GM12878 (cell line): ENCODE results near the gene NTSR1. TPM values are rescaled to one million over a fixed set of nuclear protein-coding genes. Genes with fewer than 3 reads are reported as not detected.

Experiments used
- ATAC-seq: fragments of 200-7000 bp; cut with Tn5 transposase; 3 replicates; pipeline ENCODE4 v1.9.1; 2020; ENCODE audit warnings: mild to moderate bottlenecking, moderate library complexity
- BruUV-seq: library from RNA; stranded (reverse); fragments of 400-500 nt; replicated peaks from 2 replicates; lab custom pipeline; 2021; lab: Mats Ljungman, UMichigan
- CTCF ChIA-PET: fragments of 300-600 bp; sonication (Branson Sonifier 250); formaldehyde crosslinking; extraction: SDS; loops from one replicate; lab custom pipeline; 2021; ENCODE audit warnings: inconsistent platforms; lab: Yijun Ruan, JAX
- POLR2A ChIA-PET: fragments of 350-600 bp; formaldehyde crosslinking; extraction: SDS; loops from one replicate; lab custom pipeline; 2021; ENCODE audit warnings: inconsistent platforms; lab: Charles Lee
- RAD21 ChIA-PET: fragments of 300-600 bp; sonication (Branson Sonifier 250); formaldehyde crosslinking; loops from one replicate; lab custom pipeline; 2023; ENCODE audit warnings: antibody characterized with exemption; ENCODE audit not compliant: unreplicated experiment; lab: Charles Lee
- SMC1A ChIA-PET: fragments of 300-600 bp; sonication (Branson Sonifier 250); formaldehyde crosslinking; loops from one replicate; lab custom pipeline; 2023; ENCODE audit not compliant: unreplicated experiment, uncharacterized antibody; lab: Charles Lee
- DNase-seq: peaks from one replicate; pipeline ENCODE4 v3.0.0-alpha.2; 2011; ENCODE audit warnings: low read depth, low spot score
- FAIRE-seq: peaks from 3 replicates; lab custom pipeline; 2011; peaks lifted over from hg19 to GRCh38; lab: Jason Lieb, UNC
- H2AFZ ChIP-seq: 2 replicates; pipeline ENCODE4 v1.6.0; 2011; ENCODE audit warnings: low read depth, low read length, control low read depth; ENCODE audit not compliant: control insufficient read depth
- H3K27ac ChIP-seq: 2 replicates; pipeline ENCODE4 v1.5.1; 2011; ENCODE audit warnings: control low read depth; ENCODE audit not compliant: control insufficient read depth, insufficient read depth
- H3K27me3 ChIP-seq, 2 experiments: replicated peaks in 1 of 2; 2 replicates each; pipeline versions ENCODE4 v1.6.0 to v1.6.1; 2011; ENCODE audit warnings: low read length in 1 of 2; ENCODE audit not compliant: control insufficient read depth in 2 of 2, insufficient read depth in 2 of 2
- H3K36me3 ChIP-seq, 2 experiments: 2 replicates each; pipeline ENCODE4 v1.5.1; 2011; ENCODE audit warnings: low read length in 1 of 2; ENCODE audit not compliant: control insufficient read depth in 2 of 2, insufficient read depth in 2 of 2
- H3K4me1 ChIP-seq: 2 replicates; pipeline ENCODE4 v1.6.1; 2011; ENCODE audit warnings: mild to moderate bottlenecking, low read length, moderate library complexity, mixed read lengths; ENCODE audit not compliant: control insufficient read depth, insufficient read depth
- H3K4me2 ChIP-seq: 2 replicates; pipeline ENCODE4 v1.6.0; 2011; ENCODE audit warnings: control low read depth; ENCODE audit not compliant: control insufficient read depth, insufficient read depth
- H3K4me3 ChIP-seq: fragments of 200-600 bp; sonication (generic); 2 replicates; pipeline ENCODE4 v1.5.1; 2016
- H3K79me2 ChIP-seq: 2 replicates; pipeline ENCODE4 v1.6.0; 2011; ENCODE audit warnings: low read length; ENCODE audit not compliant: control insufficient read depth, insufficient read depth
- H3K9ac ChIP-seq: 2 replicates; pipeline ENCODE4 v1.8.0; 2011; ENCODE audit warnings: low read length, control low read depth, mixed read lengths; ENCODE audit not compliant: control insufficient read depth, insufficient read depth
- H3K9me3 ChIP-seq: replicated peaks from 3 replicates; pipeline ENCODE4 v1.5.1; 2011; ENCODE audit warnings: mild to moderate bottlenecking, low read length; ENCODE audit not compliant: control insufficient read depth, insufficient read depth
- H4K20me1 ChIP-seq: 2 replicates; pipeline ENCODE4 v1.6.0; 2011; ENCODE audit not compliant: control insufficient read depth, insufficient read depth
- ATF7 ChIP-seq: fragments of 450-650 bp; IDR thresholded peaks from 2 replicates; pipeline ENCODE4 v1.6.1; 2016; ENCODE audit warnings: low read depth, mild to moderate bottlenecking
- CHD4 ChIP-seq: fragments of 200-600 bp; sonication (generic); IDR thresholded peaks from 2 replicates; pipeline ENCODE4 v1.6.1; 2016; ENCODE audit warnings: mild to moderate bottlenecking
- CREM ChIP-seq: IDR thresholded peaks from 2 replicates; pipeline ENCODE4 v1.6.1; 2014; ENCODE audit warnings: antibody characterized with exemption, low read depth
- DPF2 ChIP-seq: fragments of 450-650 bp; IDR thresholded peaks from 2 replicates; pipeline ENCODE4 v1.6.1; 2017; ENCODE audit warnings: mild to moderate bottlenecking
- EZH2 ChIP-seq: IDR thresholded peaks from 2 replicates; pipeline ENCODE4 v1.6.1; 2012; ENCODE audit warnings: low read depth, mild to moderate bottlenecking, control low read depth, inconsistent platforms, low read length, borderline replicate concordance; ENCODE audit not compliant: control insufficient read depth
- HCFC1 ChIP-seq: fragments of 150-350 bp; IDR thresholded peaks from 2 replicates; pipeline ENCODE4 v1.6.1; 2014; ENCODE audit warnings: low read length
- NRF1 ChIP-seq: conservative IDR thresholded peaks from 2 replicates; pipeline ENCODE4 v1.6.1; 2011; ENCODE audit warnings: mild to moderate bottlenecking, low read depth, low read length, improper control_type of control experiment
- PML ChIP-seq: IDR thresholded peaks from 2 replicates; pipeline ENCODE4 v1.6.1; 2012; ENCODE audit warnings: low read length, inconsistent platforms
- SUZ12 ChIP-seq: fragments of 200-600 bp; sonication (generic); IDR thresholded peaks from one replicate; pipeline ENCODE4 v1.6.1; 2018; ENCODE audit warnings: antibody characterized with exemption, mild to moderate bottlenecking; ENCODE audit not compliant: unreplicated experiment
- TCF3 ChIP-seq: IDR thresholded peaks from 2 replicates; pipeline ENCODE4 v1.6.1; 2012; ENCODE audit warnings: low read depth, mild to moderate bottlenecking, low read length, borderline replicate concordance; ENCODE audit not compliant: insufficient read depth
- YBX1 ChIP-seq: fragments of 450-650 bp; IDR thresholded peaks from 2 replicates; pipeline ENCODE4 v1.6.1; 2016; ENCODE audit warnings: antibody characterized with exemption
- WGBS: methylation state at CpG from one replicate; pipeline ENCODE4 v1.1.6; 2016; ENCODE audit warnings: low lambda C conversion rate; ENCODE audit not compliant: insufficient replicate concordance, insufficient coverage; ENCODE audit errors: missing lambda C conversion rate; 5-methylcytosine and 5-hydroxymethylcytosine counted together
- in situ Hi-C: fragments of 300-500 bp; cut with MboI; formaldehyde crosslinking; loops from 9 replicates; pipeline ENCODE4 v1.14.3; 2018; ENCODE audit warnings: mixed read lengths
- intact Hi-C: fragments of 100-400 bp; cut with micrococcal nuclease; formaldehyde crosslinking; loops from one replicate; pipeline ENCODE4 v1.14.2; 2022; ENCODE audit not compliant: unreplicated experiment
- polyA plus RNA-seq, 11 experiments: library from polyadenylated mRNA; depleted of rRNA in 4 of 11; unstranded in 6 of 11; stranded (reverse) in 5 of 11; fragments of >200 nt; fragmentation: Nextera tagmentation in 4 of 11; fragmentation: Illumina TruSeq in 1 of 11; extraction: Ambion mirVana in 4 of 11; extraction: Trizol in 1 of 11; gene quantifications; 1 replicate in 1 of 11; 2 replicates in 10 of 11; pipeline versions ENCODE4 v1.2.1 to v1.2.3, GENCODE V29; 2011 to 2016; ENCODE audit warnings: inconsistent platforms in 2 of 11, missing spikeins in 2 of 11, low read depth in 1 of 11
- total RNA-seq, 4 experiments: library from RNA; depleted of rRNA in 3 of 4; stranded (reverse); fragments of >200 nt in 3 of 4; fragmentation: Illumina TruSeq in 1 of 4; extraction: Trizol in 1 of 4; gene quantifications; 2 replicates each; pipeline versions ENCODE4 v1.2.1 to v1.2.3, GENCODE V29; 2013 to 2021
- TF ChIP-seq, protein P1 (sequence below): fragments of 150-350 bp; IDR thresholded peaks from 2 replicates; pipeline ENCODE4 v1.6.1; 2016; ENCODE audit warnings: low read depth, low read length
- TF ChIP-seq, protein P2 (sequence below): fragments of 450-650 bp; conservative IDR thresholded peaks from 2 replicates; pipeline ENCODE4 v1.6.1; 2017; ENCODE audit warnings: mild to moderate bottlenecking, moderate library complexity
- TF ChIP-seq, protein P3 (sequence below): IDR thresholded peaks from 2 replicates; pipeline ENCODE4 v1.6.1; 2012; ENCODE audit warnings: improper control_type of control experiment, low read depth, low read length; ENCODE audit not compliant: insufficient replicate concordance

NTSR1 gene
- total and polyA plus RNA-seq, 10 of the 15 experiments (the other 5 are each of a cell fraction or from before 2014, with no cell fraction given), result not detected

DNA sequence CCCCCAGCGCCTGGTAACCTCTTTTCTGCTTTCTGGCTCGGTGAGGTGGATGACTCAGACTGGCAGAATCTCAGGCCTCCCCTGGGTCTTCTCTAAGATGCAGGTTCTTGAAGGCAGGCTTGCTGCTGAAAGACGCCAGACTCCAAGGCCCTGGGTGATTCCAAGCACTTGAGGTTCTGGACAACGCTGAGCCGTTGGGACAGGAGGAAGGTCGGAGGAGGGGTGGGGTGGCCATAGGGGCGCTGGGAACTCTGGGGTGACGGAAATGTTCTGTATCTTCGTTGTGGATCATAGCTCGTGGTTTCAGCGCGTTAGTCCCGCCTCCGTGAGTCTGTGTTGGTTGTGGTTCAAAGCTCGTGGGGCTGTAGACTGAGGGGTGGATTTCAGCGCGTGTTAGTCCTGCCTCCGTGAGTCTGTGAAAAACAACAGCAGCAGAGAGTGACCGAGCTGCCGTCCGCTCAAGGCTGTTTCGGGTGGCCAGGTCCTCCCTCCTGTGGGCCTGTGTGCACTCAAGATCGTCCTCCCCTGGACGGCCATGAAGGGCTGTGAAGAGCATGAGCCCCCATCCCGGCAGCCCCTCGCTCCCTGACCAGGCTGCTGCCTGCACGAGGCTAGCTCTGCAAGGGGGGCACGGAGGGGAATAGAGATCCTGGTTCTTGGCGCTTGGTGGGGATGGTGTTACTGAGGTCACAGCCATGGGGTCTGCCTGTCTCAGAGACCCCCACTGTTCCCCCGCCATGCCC, 7.7 kb downstream of the NTSR1 start:
- POLR2A ChIA-PET, result interaction anchor here (0.5 kb wide), 1 partner anchor 377 kb away, joined by 3 read pairs; no protein-coding TSS in a partner anchor
- no peak for TF ChIP-seq CHD4
- TF ChIP-seq SUZ12, result no peak
- TF ChIP-seq PML, result no peak
- no peak for TF ChIP-seq TCF3
- no peak for TF ChIP-seq NRF1
- TF ChIP-seq, protein P1, sequence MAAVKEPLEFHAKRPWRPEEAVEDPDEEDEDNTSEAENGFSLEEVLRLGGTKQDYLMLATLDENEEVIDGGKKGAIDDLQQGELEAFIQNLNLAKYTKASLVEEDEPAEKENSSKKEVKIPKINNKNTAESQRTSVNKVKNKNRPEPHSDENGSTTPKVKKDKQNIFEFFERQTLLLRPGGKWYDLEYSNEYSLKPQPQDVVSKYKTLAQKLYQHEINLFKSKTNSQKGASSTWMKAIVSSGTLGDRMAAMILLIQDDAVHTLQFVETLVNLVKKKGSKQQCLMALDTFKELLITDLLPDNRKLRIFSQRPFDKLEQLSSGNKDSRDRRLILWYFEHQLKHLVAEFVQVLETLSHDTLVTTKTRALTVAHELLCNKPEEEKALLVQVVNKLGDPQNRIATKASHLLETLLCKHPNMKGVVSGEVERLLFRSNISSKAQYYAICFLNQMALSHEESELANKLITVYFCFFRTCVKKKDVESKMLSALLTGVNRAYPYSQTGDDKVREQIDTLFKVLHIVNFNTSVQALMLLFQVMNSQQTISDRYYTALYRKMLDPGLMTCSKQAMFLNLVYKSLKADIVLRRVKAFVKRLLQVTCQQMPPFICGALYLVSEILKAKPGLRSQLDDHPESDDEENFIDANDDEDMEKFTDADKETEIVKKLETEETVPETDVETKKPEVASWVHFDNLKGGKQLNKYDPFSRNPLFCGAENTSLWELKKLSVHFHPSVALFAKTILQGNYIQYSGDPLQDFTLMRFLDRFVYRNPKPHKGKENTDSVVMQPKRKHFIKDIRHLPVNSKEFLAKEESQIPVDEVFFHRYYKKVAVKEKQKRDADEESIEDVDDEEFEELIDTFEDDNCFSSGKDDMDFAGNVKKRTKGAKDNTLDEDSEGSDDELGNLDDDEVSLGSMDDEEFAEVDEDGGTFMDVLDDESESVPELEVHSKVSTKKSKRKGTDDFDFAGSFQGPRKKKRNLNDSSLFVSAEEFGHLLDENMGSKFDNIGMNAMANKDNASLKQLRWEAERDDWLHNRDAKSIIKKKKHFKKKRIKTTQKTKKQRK, result no peak
- TF ChIP-seq CREM, result no peak
- TF ChIP-seq, protein P2, sequence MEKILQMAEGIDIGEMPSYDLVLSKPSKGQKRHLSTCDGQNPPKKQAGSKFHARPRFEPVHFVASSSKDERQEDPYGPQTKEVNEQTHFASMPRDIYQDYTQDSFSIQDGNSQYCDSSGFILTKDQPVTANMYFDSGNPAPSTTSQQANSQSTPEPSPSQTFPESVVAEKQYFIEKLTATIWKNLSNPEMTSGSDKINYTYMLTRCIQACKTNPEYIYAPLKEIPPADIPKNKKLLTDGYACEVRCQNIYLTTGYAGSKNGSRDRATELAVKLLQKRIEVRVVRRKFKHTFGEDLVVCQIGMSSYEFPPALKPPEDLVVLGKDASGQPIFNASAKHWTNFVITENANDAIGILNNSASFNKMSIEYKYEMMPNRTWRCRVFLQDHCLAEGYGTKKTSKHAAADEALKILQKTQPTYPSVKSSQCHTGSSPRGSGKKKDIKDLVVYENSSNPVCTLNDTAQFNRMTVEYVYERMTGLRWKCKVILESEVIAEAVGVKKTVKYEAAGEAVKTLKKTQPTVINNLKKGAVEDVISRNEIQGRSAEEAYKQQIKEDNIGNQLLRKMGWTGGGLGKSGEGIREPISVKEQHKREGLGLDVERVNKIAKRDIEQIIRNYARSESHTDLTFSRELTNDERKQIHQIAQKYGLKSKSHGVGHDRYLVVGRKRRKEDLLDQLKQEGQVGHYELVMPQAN, result no peak
- TF ChIP-seq EZH2, result no peak
- TF ChIP-seq ATF7, result no peak
- no peak for TF ChIP-seq YBX1
- TF ChIP-seq, protein P3, sequence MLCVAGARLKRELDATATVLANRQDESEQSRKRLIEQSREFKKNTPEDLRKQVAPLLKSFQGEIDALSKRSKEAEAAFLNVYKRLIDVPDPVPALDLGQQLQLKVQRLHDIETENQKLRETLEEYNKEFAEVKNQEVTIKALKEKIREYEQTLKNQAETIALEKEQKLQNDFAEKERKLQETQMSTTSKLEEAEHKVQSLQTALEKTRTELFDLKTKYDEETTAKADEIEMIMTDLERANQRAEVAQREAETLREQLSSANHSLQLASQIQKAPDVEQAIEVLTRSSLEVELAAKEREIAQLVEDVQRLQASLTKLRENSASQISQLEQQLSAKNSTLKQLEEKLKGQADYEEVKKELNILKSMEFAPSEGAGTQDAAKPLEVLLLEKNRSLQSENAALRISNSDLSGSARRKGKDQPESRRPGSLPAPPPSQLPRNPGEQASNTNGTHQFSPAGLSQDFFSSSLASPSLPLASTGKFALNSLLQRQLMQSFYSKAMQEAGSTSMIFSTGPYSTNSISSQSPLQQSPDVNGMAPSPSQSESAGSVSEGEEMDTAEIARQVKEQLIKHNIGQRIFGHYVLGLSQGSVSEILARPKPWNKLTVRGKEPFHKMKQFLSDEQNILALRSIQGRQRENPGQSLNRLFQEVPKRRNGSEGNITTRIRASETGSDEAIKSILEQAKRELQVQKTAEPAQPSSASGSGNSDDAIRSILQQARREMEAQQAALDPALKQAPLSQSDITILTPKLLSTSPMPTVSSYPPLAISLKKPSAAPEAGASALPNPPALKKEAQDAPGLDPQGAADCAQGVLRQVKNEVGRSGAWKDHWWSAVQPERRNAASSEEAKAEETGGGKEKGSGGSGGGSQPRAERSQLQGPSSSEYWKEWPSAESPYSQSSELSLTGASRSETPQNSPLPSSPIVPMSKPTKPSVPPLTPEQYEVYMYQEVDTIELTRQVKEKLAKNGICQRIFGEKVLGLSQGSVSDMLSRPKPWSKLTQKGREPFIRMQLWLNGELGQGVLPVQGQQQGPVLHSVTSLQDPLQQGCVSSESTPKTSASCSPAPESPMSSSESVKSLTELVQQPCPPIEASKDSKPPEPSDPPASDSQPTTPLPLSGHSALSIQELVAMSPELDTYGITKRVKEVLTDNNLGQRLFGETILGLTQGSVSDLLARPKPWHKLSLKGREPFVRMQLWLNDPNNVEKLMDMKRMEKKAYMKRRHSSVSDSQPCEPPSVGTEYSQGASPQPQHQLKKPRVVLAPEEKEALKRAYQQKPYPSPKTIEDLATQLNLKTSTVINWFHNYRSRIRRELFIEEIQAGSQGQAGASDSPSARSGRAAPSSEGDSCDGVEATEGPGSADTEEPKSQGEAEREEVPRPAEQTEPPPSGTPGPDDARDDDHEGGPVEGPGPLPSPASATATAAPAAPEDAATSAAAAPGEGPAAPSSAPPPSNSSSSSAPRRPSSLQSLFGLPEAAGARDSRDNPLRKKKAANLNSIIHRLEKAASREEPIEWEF, result no peak
- no peak for TF ChIP-seq DPF2
- TF ChIP-seq HCFC1, result no peak

More for the DNA sequence above, 7.7 kb downstream of the NTSR1 start:
- ATAC-seq, result no peak
- CTCF ChIA-PET, result no interaction called here
- in situ Hi-C loops (no loop called here), intact Hi-C loops (no loop called here)
- Histone ChIP-seq H3K79me2 (no peaks in the 10 kb centered on the region), H3K36me3 (no peaks in the 10 kb centered on the region), H3K9me3 (peaks cover 6% of the 10 kb centered on the region; the same call in 1 of the 3 replicates), H3K4me2 (no peak overlapping the region), H4K20me1 (no peaks in the 10 kb centered on the region), H3K4me3 (no peak overlapping the region), H3K27ac (no peak overlapping the region), H3K4me1 (no peaks in the 10 kb centered on the region), H2AFZ (no peak overlapping the region), H3K9ac (no peak overlapping the region), H3K27me3 (peaks cover 0 to 2% of the 10 kb centered on the region in 2 experiments; a peak in 2 of 4 replicates)
- SMC1A ChIA-PET, result no interaction called here
- no TSS peak for BruUV-seq
- FAIRE-seq, result no peak
- WGBS, result 27% methylated on average over 30 of the region's 30 CpGs
- no peak for DNase-seq
- RAD21 ChIA-PET, result no interaction called here
